ENCODE measurements around the gene KIAA0825. TPM values are rescaled to one million over a fixed set of nuclear protein-coding genes. Genes with fewer than 3 reads are reported as not detected.
"Not testable (repeated sequence)": the region's sequence is repeated elsewhere in the genome, so short reads cannot be mapped to it uniquely, and the experiment has no call there.

KIAA0825 gene
- total RNA-seq, 1 experiment from 2014 or later = 1.8 TPM

DNA sequence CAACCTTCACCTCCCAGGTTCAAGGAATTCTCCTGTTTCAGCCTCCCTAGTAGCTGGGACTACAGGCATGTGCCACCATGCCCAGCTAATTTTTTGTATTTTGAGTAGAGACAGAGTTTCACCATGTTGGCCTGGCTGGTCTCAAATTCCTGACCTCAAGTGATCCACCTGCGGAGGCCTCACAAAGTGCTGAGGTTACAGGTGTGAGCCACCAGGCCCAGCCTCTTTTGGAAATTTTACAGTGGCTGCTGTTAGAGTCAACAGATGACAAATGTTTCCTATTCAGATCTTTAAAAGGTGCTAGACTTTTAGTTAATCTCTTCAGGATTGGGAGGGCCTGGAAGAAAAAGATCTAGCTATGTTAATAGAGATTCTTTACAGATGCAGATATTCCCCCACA is 45.1 kb downstream of the KIAA0825 start:
- DNase-seq (ENCODE audit: low read depth) = not testable (repeated sequence)

DNA sequence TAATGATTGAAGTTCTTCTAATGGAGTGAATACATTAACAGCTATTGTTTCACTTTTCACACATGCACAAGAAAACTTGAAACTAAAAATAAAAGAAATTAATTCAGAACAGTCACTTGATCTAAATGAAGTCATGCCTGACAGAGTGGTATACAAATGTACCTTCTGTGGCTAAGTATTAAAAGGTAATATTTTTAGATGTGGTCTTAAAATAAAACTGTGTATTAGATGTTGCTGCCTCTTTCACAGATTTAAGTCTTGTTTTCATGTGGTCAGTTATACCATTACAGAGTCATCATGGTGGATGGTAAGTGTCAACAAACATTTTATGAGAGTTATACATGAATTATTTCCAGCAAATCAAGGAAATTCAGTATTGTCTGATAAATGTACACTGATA is 47.0 kb downstream of the KIAA0825 start:
- DNase-seq (ENCODE audit: low read depth) = no peak

DNA sequence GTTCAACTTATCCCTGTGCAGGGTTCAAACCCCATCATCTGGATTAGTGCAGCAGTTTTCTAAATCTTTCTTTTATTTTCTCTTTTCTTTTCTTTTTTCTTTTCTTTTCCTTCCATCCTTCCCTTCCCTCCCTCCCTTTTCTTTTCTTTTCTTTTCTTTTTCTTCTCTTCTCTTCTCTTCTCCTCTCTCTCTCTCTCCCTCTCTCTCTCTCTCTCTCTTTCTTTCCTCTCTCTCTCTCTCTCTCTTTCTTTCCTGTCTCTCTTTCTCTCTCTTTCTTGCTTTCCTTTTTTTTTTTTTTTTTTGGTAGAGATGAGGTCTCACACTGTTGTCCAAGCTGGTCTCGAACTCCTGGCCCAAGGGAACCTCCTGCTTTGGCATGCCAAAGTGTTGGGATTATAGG is 53.6 kb downstream of the KIAA0825 start:
- DNase-seq (ENCODE audit: low read depth) = no peak

DNA sequence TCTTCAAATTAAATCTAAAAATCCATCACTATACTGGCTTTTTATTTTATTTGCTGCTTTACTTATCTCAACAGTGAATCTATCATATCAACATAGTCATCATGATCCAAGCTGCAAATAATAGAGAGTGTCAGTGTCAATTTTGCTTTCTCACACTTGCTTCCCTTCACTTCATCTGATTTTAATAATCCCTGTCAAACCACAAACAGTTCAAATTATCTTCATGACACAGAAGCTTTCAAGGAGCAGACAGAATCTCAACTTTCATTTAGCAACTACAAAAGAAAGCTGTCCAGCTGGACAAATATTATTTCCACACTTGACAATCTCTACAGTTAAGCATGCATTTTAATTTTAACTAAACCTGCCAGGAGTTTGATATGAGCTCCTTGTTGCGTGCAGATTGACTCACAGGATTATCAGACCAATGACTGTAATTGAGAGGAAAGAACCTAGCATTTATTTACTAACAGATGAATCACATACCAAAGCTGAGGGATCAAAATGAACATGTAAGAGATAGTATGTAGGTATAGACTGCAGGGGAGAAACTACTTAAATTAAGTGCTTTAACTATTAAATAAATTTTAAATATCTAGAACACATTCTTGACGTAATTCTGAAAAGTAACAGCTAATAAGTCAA is 56.0 kb downstream of the KIAA0825 start:
- DNase-seq (ENCODE audit: low read depth) = no peak

DNA sequence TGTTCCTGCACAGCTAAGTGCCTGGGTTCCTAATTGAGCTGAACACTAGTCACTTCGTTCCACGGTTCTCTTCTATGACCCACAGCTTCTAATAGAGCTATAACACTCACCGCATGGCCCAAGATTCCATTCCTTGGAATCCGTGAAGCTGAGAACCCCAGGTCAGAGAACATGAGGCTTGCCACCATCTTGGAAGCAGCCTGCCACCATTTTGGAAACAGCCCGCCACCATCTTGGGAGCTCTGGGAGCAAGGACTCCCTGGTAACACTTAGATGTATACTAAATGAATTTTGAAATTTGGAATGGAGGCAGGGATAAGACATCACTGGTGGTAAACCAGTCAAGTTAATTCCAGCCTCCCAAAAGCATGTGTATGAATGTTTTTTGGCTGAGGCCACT is 60.4 kb downstream of the KIAA0825 start:
- DNase-seq (ENCODE audit: low read depth) = no peak

DNA sequence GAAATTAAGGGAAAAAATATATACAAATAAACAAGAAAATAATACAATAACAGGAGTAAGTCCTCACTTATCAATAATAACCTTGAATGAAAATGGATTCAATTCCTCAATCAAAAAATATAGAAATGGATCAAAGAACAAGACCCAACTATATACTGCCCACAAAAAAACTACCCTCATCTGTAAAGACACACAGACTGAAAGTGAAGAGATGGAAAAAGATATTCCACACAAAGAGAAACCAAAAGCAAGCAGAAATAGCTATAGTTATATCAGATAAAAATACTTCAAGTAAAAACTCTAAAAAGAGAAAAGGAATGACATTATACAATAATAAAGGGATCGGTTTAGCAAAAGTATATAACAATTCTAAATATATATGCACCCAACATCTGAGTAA is 66.5 kb downstream of the KIAA0825 start:
- no peak for DNase-seq (ENCODE audit: low read depth)

DNA sequence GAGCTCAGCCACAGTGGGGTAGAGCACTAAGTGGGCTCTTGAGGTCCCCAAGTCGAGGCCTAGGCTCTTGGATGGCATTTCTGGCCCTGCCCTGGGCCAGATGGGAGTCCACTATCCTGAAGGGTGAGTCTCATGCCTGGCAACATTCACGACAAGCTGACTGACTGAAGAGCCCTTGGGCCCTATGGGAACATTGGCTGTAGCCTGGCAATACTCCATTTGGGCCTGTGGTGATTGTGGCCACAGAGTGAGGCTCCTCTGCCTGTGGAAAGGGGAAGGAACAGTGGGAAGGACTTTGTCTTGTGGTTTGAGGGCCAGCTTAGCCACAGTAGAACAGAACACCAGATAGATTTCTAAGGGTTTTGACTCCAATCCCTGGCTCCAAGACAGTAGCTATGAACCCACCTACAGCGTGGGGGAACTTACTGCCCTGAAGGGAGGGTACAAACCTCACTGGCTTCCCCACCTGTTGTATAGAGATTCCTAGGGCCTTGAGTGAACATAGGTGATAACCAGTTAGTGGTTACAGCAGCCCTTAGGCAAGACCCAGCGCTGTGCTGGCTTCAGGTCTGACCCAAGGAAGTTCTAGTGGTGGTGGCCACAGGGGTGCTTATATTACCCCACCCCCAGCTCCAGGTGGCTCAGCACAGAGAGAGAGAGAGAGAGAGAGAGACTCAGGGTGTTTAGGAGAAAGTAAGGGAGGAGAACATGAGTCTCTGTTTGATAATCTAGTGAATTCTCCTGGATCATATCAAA is 72.4 kb downstream of the KIAA0825 start:
- DNase-seq (ENCODE audit: low read depth) = no peak

DNA sequence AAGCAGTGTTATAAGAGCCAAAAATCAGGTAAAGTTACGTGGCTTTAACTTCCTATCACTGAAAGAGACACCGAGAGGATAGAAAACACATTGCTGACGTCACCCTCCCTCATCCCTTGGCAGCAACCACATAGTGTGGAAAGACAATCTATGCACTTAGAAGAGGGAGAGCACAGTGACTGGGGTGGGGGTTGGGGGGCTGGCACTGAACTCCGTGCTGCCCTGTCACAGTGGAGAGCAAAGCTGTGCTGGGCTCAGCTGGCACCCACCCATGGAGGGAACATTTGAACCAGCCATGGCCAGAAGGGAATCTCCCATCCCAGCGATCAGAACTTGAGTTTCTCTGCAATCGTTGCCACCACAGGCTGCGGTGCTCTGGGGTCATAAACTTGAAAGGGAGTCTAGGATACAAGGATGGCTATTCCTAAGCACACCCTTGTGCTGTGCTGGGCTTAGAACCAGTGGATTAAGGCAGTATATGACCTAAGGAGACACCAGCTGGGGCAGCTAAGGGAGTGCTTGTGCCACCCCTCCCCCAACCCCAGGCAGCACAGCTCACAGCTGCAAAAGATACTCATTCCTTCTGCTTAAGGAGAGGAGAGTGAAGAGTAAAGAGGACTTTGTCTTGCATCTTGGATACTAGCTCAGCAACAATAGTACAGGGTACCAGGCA is 73.4 kb downstream of the KIAA0825 start:
- DNase-seq (ENCODE audit: low read depth) = no peak

DNA sequence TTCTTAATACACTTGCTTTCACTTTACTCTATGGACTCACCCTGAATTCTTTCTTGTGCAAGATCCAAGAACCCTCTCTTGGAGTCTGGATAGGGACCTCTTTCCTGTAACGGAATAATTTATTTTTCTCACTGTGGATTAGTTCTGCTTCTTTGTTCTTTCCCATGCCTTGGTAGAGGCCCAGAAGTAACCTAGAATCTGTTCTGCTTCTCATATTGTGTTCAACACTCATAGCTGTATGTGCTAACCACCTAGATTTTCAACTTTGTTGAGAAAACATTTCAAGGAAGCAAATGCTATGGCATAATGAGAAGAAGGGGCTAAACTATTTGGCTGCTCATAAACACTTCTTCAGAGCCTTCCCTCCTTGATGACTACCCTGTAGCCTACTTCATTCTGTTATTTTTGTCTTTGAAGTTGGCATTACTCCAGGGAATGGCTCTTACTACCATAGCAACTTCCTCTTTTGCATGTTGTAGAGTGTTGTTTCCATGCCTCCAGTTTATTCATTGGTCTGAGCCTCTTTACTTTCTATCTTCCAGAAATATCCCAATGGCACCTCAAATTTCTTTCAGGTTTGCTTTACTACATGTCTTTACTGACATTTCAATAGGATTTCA is 74.3 kb downstream of the KIAA0825 start:
- DNase-seq (ENCODE audit: low read depth) = no peak

DNA sequence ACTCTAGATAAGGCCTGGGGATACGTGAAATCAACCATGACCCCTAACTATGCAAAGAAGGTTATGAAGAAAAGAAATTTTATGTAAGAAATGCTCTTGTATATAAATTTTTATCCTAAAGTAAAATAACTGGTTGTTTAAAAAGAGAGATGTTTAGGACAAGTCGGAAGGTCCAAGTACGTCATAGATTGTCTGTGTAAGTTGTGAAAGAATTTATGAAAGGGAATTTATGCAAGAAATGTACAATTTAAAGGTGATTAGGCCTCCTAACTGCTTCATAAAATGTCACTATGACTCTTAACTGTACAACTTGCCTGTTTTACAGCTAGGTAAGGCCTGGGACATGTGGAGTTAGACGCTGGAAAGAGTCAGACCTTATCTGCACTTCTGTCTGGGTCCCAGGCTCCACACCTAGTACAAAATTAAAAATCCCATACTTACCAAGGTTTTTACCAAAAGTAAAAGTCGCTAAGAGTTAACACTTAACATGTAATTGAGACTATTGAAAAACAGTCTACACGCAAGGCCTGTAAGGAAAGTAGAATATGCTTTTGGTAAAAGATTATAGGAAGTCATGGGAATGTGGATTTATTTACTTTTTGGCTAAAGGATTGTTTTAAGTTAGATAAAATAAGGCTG is 77.4 kb downstream of the KIAA0825 start:
- no peak for DNase-seq (ENCODE audit: low read depth)

DNA sequence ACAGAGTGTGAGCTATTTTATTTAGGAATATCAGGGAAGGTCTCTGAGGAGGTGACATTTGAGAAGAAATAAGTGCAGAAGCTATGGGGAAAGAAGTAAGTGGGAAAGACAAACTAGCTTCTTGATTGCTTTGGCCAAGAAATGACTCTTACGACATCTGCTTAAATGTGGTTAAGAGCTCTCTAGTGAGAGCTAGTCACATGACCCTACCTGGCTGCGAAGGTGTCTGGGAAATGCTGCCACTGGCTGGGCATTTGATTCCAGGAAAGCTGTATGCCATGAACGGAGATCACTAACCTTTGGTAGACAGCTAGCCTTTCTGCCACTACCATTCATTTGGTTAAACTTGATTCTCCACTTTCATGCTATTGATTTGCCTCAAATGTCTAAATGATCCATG is 80.1 kb downstream of the KIAA0825 start:
- no peak for DNase-seq (ENCODE audit: low read depth)

DNA sequence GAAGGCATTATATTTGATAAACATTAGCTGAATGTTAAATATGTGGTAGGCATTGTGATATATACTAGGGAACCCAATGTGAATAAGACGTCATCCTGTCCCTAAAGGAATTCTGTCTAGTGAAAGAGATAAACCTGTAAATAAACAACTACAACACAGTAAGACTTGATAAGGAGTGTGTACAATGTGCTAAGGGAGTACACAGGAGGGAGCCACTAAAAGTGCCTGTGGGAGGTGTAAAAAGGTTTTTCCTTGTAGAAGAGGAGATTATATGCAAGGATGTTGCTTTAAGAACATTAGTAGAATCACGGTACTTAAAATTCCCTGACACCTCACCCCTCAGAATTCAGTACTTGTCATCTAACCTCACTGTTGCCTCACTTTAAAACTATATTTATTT is 91.7 kb downstream of the KIAA0825 start:
- no peak for DNase-seq (ENCODE audit: low read depth)

DNA sequence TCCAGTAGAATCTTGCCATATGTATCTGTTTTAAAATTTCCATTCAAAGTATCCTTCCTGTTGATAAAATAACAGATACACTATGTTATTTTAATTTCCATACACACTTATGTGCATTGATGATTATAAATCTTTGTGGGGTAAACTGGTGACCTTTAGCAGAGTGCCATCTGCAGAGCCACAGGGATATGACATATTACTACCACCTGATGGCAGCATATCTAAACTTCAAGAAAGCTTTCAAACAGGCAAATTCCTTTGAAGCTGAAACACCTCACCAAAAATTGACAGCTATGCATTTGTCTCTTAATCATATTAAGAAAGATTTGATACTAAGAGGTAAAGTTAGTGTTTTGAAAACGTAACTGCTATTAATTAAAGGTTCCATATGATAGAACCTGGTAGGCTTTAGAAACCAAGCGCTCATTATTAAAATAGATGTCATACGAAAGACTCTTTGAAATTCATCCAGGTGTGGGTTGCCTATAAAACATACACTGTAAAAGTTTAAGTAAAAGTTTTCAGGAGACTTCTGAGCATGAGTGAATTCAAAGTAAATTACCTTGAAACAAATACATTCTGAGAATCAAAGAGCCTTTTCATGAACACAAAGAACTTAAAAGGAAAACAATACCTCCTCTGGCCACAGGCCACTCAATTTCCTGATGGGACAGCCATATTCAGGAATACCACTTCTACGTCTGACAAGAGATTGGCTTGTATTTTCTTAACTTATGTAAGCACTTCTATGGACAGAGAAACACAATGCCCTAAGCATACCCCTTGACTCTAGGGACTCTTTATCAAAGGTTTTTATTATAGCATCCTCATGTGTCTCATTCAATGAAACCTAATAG is 93.3 kb downstream of the KIAA0825 start:
- peak; percentile 23 for DNase-seq (ENCODE audit: low read depth)

DNA sequence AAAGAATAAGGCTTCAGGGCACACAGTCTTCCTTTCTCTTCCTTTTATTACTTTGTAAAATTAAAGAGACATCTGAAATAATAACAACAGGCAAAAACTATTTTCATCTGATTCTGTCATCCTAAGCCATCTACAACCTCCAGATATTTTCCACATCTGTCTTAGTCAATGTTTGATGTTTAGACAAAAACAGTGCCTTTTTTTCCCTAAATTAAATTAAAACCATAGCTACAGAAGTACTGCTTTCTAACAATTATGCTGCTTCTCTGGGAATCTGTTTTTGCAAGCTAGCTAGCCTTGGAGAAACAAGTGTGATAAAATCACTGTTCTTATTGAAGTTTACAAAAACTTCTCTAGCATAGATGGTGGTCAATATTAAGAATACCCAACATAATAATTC is 95.4 kb downstream of the KIAA0825 start:
- DNase-seq (ENCODE audit: low read depth) = no peak

DNA sequence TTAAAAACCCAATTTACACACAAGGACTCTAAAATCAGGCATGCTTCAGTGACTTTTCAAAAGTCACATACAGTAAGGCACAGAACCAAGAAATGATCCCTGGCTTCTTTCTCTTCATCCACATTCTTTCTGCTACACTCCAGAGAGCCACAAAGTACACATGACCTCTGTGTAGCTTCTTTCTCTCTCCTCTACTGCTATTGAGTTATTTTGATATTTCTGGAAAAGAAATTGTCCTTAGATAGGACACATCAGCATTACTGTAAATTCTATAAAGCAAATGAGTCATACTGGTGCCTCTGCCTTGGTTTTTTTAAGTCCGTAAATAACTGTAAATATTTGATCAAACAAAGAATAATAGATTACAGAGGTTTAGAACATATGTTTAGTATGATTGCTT is 96.3 kb downstream of the KIAA0825 start:
- DNase-seq (ENCODE audit: low read depth) = no peak

DNA sequence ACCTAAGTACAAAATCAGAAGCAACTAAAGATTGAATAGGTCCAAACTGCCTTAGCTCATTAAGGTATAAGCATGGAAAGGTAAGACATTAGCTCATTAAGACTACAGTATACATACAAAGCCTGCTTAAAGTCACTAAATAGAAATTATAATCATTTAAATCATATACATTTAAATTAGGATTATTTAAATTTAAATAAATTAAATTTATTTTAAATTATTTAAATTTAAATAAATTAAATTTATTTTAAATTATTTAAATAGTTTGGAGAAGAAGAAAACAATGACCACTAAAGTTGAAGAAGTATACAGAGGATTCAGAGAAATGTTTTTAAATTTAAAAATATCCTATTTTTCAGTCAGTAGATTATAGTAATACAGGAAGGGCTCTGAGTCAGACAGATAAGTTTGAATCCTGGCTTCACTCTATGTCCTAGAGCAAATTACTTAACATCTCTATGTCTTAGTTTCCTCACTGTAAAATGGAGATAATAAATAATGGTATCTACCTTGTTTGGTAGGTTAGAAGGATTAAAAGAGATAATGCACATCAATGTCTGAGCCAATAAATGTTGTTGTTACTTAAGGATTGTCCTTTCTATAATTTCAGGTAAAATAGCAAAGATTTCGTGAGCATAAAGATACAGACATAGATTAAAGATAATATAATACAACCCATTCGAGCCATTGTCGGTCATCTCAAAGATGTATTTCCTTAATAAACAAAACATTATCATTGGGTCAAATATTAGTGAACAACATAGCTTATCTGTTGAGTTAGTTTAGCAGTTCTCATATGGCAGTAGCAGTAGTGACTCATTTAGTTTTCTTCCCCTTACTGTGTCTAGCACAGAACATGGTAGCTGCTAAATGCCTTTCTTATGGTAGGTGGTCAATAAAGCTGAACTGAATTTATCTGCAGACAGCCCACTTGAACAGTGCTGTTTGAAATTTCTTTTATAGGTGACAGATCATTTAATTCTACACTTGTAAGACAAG is 100.6 kb downstream of the KIAA0825 start:
- DNase-seq (ENCODE audit: low read depth) = no peak

DNA sequence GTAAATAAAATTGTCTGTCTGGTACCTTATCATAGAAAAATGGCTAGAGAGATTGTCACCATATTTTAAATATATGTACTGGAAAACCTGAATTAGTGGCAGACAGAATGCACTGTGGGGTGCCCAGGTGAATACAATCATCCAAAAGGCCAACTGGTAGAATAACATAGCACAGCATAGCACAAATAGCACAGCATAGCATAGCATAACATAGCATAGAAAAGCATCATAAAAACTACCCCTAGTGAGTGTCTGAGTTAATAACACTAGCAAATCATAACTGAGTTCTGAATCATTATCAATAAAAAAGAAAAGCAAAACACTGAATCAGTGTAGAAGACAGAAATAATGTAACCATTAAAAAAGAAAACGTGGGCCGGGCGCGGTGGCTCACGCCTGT is 102.3 kb downstream of the KIAA0825 start:
- no peak for DNase-seq (ENCODE audit: low read depth)

DNA sequence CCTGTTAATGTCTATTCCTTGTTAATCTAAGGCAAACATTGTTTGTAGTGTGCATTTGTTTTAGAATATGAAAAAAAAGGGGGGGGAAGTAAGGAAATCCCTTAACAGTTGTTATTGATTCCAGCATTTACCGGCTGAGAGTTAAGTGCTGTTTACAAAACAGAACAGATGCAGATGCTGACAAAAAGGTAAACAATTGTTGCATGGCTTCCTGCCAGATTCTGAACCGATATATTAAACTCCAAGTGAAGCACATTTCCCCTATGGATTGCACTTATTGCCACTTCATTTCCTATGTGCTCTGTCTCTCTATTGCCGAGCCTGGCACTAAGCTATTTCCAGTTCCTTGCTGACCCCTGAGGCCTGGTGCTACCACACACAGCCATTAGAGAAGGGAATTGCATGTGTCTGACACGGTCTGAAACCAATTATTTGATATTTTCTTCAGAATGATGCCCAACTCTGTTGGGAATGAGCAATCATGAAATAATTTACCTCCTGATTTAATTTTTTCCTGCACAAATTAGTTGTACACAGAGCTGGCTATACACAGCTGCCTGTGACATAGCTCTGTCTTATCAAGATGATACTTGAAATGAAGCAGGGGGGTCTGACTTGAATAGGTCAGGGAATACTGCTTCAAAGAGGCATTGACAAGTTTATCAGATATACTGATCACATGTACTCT is 109.8 kb downstream of the KIAA0825 start:
- no peak for DNase-seq (ENCODE audit: low read depth)

DNA sequence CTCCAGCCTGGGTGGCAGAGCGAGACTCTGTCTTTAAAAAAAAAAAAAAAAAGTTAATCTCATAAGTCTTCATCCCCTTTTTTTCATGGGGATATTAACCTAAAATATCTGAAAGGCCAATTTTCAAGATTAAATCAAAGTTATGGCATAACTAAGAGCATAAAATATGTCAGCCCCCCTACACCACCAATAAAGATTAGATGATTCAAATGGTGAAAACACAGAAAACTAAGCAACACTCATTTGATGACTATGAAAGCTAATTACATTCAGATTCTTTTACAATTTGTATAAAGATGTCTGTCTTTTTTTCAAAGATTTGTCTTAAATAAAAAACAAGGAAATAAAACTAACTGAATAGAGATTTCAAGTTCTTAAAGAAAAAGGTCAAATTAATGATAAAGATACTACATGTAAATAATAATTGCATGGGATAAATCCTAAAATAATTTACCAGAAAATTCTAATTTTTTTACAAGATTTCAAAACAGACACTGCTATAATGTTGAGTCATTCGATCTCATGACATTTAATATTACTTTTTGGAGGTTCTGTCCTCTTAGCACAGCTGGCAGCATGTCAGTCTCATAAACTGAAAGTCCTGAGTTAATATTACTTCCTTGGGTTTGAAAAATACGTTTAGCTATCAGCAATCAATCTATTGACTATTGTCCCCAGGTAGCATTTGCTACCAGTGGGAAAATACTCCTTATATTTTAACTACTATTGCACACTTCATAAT is 112.9 kb downstream of the KIAA0825 start:
- no peak for DNase-seq (ENCODE audit: low read depth)
